ENCODE measurements around the gene TAOK3.

Gene TAOK3

DNA sequence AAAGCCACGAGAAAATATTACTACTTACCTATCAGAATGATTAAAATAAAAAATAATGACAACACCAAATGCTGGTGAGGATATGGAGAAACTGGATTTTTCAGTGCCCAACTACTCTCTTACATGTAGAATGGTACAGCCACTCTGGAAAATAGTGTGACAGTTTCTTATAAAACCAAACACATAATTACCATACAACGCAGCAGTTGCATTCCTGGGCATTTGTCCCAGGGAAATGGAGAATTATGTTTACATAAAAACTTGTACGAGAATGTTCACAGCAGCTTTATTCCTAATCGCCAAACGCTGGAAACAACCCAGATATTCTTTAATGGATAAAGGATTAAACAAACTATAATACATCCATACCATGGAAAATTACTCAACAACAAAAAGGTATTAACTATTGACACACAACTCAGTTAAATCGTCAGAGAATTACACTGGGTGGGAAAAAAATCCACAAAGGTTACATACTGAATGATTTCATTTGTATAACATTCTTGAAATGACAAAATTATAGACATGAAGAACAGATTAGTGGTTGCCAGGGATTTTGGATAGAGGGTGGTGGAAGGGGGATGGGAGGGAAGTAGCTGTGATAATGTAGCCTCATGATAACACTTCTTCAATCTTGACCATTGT, 35.4 kb downstream of the TAOK3 start:
- TF ChIP-seq MYC (IDR thresholded peaks at IDR 0.05; ENCODE audit: low read depth, low read length) (no peak), CTCF (IDR thresholded peaks at IDR 0.05; ENCODE audit: low read depth, low read length) (no peak), POLR2A (IDR thresholded peaks at IDR 0.05; ENCODE audit: extremely low read depth, insufficient read length) (no peak)
- TF ChIP-seq, protein P1, sequence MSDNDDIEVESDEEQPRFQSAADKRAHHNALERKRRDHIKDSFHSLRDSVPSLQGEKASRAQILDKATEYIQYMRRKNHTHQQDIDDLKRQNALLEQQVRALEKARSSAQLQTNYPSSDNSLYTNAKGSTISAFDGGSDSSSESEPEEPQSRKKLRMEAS (IDR thresholded peaks at IDR 0.05; ENCODE audit: low read depth, low read length), result no peak
- no peak for DNase-seq (ENCODE audit: low read depth)
- no peak overlapping the region for H3K4me3 ChIP-seq (ENCODE audit: low read depth, low read length)

DNA sequence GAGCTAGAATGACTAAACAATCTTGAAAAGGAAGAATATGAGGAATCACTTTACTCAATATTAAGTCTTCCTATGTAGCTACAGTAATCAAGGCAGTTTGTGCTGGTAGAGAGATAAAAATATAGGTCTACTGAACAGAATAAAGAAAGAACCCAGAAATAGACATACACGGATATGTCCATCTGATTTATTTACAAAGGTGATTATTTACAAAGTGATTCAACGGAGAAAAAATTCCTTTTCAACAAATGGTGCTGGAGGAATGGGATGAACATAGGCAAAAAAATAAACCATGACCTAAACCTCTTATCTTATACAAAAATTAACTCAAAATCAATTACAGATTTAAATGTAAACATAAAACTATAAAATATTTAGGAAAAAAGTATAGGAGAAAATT, 36.6 kb downstream of the TAOK3 start:
- no peak overlapping the region for H3K4me3 ChIP-seq (ENCODE audit: low read depth, low read length)
- DNase-seq (ENCODE audit: low read depth), result no peak
- TF ChIP-seq, protein P1 (IDR thresholded peaks at IDR 0.05; ENCODE audit: low read depth, low read length), result no peak
- no peak for TF ChIP-seq MYC (IDR thresholded peaks at IDR 0.05; ENCODE audit: low read depth, low read length)

DNA sequence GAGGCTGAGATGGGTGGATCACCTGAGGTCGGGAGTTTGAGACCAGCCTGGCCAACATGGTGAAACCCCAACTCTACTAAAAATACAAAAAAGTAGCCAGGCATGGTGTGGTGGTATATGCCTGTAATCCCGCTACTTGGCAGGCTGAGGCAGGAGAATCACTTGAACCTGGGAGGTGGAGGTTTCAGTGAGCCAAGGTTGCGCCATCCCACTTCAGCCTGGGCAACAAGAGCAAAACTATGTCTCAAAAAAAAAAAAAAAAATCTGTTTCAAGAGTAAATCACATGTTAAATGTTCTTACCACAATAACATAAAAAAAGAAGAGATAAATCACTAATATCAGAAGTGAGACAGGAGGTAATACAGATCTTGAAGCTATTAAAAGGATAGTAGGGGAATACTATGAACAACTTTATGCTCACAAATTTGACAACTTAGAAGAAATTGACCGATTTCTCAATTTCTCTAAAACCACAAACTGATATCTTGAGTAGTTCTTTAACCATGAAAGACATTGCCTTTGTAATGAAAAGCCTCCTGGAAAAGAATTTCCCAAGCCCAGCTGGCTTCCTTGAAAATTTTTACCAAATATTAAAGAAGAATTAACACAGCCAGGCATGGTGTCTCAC, 37.7 kb downstream of the TAOK3 start:
- H3K4me3 ChIP-seq (ENCODE audit: low read depth, low read length), result no peak overlapping the region
- DNase-seq (ENCODE audit: low read depth), result peak; percentile 86
- TF ChIP-seq CTCF (IDR thresholded peaks at IDR 0.05; ENCODE audit: low read depth, low read length), result no peak
- TF ChIP-seq, protein P1 (IDR thresholded peaks at IDR 0.05; ENCODE audit: low read depth, low read length), result no peak
- no peak for TF ChIP-seq MYC (IDR thresholded peaks at IDR 0.05; ENCODE audit: low read depth, low read length)
- no peak for TF ChIP-seq POLR2A (IDR thresholded peaks at IDR 0.05; ENCODE audit: extremely low read depth, insufficient read length)

DNA sequence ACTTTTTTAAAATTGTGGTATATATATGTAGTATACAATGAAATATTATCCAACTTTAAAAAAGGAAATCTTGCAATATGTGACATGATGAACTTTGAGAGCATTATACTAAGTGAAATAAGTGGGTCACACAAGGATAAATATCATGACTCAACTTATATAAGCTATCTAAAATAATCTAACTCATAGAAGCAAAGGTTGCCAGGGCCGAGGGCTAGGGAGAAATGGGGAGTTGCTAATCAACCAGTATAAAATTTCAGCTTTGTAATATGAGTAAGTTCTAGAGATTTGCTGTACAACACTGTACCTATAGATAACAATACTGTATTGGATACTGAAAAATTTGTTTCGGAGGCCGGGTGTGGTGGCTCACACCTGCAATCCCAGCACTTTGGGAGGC, 38.5 kb downstream of the TAOK3 start:
- DNase-seq (ENCODE audit: low read depth), result no peak
- TF ChIP-seq CTCF (IDR thresholded peaks at IDR 0.05; ENCODE audit: low read depth, low read length), result no peak
- no peak for TF ChIP-seq MYC (IDR thresholded peaks at IDR 0.05; ENCODE audit: low read depth, low read length)
- TF ChIP-seq POLR2A (IDR thresholded peaks at IDR 0.05; ENCODE audit: extremely low read depth, insufficient read length), result no peak
- TF ChIP-seq, protein P1 (IDR thresholded peaks at IDR 0.05; ENCODE audit: low read depth, low read length), result no peak
- H3K4me3 ChIP-seq (ENCODE audit: low read depth, low read length), result no peak overlapping the region

DNA sequence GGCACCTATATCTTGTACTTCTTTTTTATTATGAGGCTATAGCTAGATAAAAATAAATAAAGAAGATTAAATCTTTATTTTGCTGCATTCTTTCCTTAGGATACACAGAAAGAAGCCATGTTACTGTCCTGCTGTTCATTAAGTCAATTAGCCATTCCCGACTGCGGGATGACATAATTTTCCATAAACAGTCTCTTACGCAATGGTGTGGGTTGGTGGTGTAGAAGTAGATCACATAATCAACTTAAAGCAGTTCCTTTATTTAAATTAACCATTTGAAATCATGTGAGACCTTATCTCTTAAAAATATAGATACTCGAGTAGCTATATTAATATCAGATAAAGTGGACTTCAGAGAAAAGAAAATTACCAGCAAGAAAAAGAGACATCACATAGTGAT, 40.2 kb downstream of the TAOK3 start:
- H3K4me3 ChIP-seq (ENCODE audit: low read depth, low read length), result peak overlapping the region; percentile 22
- DNase-seq (ENCODE audit: low read depth), result peak; percentile 91
- TF ChIP-seq, protein P1 (IDR thresholded peaks at IDR 0.05; ENCODE audit: low read depth, low read length), result 0 out of 2 replicates have a peak, but pooled peaks have one; percentile 35
- peak; percentile 49 for TF ChIP-seq MYC (IDR thresholded peaks at IDR 0.05; ENCODE audit: low read depth, low read length)
- no peak for TF ChIP-seq POLR2A (IDR thresholded peaks at IDR 0.05; ENCODE audit: extremely low read depth, insufficient read length)

- TF ChIP-seq, protein P1 (IDR thresholded peaks at IDR 0.05; ENCODE audit: low read depth, low read length), result peak; percentile 43; the same call in 1 of the 2 replicates
- TF ChIP-seq CTCF (IDR thresholded peaks at IDR 0.05; ENCODE audit: low read depth, low read length) (no peak), POLR2A (IDR thresholded peaks at IDR 0.05; ENCODE audit: extremely low read depth, insufficient read length) (peak; percentile 16), MYC (IDR thresholded peaks at IDR 0.05; ENCODE audit: low read depth, low read length) (peak; percentile 62; the same call in 1 of the 2 replicates)
- DNase-seq (ENCODE audit: low read depth), result peak; percentile 96
- H3K4me3 ChIP-seq (ENCODE audit: low read depth, low read length), result peak overlapping the region; percentile 12
Observed at GRCh38 chr12:118330421-118331018, 42.2 kb downstream of the TAOK3 start.
